ENCODE measurements around the gene KPNA6.

- no peak for TF ChIP-seq USF1 (CRISPR knock-in tag; IDR thresholded peaks at IDR 0.05)
- no peak for TF ChIP-seq CBX2 (IDR thresholded peaks at IDR 0.05; ENCODE audit: insufficient read depth, low read length, poor library complexity, severe bottlenecking)
- no peak for TF ChIP-seq ELK1 (CRISPR knock-in tag; IDR thresholded peaks at IDR 0.05)
- TF ChIP-seq HDGF (IDR thresholded peaks at IDR 0.05) = no peak
- TF ChIP-seq CTCF (IDR thresholded peaks at IDR 0.05 in 2 of 3, conservative IDR thresholded peaks at IDR 0.05 in 1 of 3; ENCODE audit: insufficient read depth in 2 of 3, low read depth in 1 of 3, low read length in 3 of 3) = no peak
- no peak for TF ChIP-seq LEF1 (IDR thresholded peaks at IDR 0.05)
- TF ChIP-seq MXD1 (CRISPR knock-in tag; IDR thresholded peaks at IDR 0.05; ENCODE audit: borderline replicate concordance, poor library complexity, severe bottlenecking) = no peak
- no peak for TF ChIP-seq ETV6 (IDR thresholded peaks at IDR 0.05; ENCODE audit: borderline replicate concordance in 1 of 2, low read depth in 2 of 2, low read length in 1 of 2)
- no peak for TF ChIP-seq ETV6 (CRISPR knock-in tag; IDR thresholded peaks at IDR 0.05; ENCODE audit: borderline replicate concordance)
- no peak for TF ChIP-seq EZH2 (IDR thresholded peaks at IDR 0.05; ENCODE audit: borderline replicate concordance, low read depth, low read length)
- TF ChIP-seq EGR1 (conservative IDR thresholded peaks at IDR 0.05) = no peak
- TF ChIP-seq CUX1 (CRISPR knock-in tag; IDR thresholded peaks at IDR 0.05) = no peak
- no peak for TF ChIP-seq ZNF668 (CRISPR knock-in tag; IDR thresholded peaks at IDR 0.05)
- no peak for TF ChIP-seq RERE (CRISPR knock-in tag; IDR thresholded peaks at IDR 0.05; ENCODE audit: borderline replicate concordance)
- TF ChIP-seq NR0B1 (IDR thresholded peaks at IDR 0.05; ENCODE audit: partially characterized antibody) = no peak
Measured at GRCh38 chr1:32163405-32163804, 55.5 kb downstream of the KPNA6 start.
